NCI-H1105 (cell line): ENCODE data around the gene TBX21.

Experiments
- DNase-seq: peaks from one replicate; lab custom pipeline; 2025; lab: John Stamatoyannopoulos, UW

Gene TBX21

DNA sequence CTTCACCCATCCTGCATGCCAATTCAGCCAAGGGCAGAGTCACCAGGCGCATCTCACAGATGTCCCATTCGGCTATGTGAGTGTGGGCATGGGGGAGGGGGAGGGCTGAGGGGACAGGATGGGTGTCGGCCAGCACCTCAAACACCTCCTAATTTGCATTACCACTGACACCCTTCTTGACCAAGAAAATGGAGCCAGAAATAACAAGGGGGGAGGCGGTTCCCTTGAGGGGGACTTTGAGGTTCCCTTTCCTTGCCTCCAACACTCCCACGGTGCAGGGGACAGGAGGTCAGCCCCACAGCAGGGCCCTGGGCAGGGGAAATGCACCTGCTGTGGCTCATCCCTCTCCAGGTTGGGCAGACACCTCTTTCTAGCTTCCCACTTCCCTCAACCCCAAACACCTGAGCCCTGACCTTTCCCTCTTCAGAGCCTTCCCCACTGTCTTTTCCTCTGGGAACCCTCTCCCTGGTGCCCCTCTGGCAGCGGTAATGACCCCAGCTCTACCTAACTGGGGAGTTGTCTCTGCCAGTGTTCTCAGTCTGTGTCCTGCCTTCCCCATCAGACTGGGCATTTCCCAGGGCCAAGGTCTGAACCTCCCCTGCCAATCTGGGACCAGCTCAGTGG lies 18.2 kb upstream of the TBX21 start:
- DNase-seq, result no peak

GRCh38 chr17:47715669-47716325 lies 17.2 kb upstream of the TBX21 start:
- DNase-seq, result no peak

DNA sequence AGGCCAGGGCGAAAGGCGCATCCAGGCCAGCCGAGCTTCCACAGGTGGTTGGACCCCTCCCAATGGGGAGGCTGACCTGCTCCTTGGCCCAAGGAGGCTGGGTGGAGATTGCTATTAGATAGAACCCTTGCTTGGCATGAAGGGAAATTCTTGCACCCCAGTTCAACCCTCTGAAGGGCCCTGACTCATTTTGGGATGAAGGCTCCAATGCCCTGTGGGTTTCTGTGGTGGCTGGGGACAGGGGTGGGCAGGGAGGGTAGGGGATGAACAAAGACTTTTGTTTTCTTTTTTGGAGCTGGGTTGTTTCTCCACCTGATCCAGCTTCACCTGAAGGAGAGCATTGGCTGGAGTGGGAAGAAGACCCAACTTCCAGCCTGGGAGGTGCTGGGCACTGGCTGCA lies 16.7 kb upstream of the TBX21 start:
- DNase-seq, result no peak

GRCh38 chr17:47717261-47717697 lies 15.8 kb upstream of the TBX21 start:
- no peak for DNase-seq

GRCh38 chr17:47717979-47718621 lies 14.9 kb upstream of the TBX21 start:
- no peak for DNase-seq

- no peak for DNase-seq
Observed at GRCh38 chr17:47718634-47719405, 14.2 kb upstream of the TBX21 start.

- no peak for DNase-seq
Observed at GRCh38 chr17:47719411-47720152, 13.5 kb upstream of the TBX21 start.

GRCh38 chr17:47720196-47720595 lies 12.8 kb upstream of the TBX21 start:
- no peak for DNase-seq

DNA sequence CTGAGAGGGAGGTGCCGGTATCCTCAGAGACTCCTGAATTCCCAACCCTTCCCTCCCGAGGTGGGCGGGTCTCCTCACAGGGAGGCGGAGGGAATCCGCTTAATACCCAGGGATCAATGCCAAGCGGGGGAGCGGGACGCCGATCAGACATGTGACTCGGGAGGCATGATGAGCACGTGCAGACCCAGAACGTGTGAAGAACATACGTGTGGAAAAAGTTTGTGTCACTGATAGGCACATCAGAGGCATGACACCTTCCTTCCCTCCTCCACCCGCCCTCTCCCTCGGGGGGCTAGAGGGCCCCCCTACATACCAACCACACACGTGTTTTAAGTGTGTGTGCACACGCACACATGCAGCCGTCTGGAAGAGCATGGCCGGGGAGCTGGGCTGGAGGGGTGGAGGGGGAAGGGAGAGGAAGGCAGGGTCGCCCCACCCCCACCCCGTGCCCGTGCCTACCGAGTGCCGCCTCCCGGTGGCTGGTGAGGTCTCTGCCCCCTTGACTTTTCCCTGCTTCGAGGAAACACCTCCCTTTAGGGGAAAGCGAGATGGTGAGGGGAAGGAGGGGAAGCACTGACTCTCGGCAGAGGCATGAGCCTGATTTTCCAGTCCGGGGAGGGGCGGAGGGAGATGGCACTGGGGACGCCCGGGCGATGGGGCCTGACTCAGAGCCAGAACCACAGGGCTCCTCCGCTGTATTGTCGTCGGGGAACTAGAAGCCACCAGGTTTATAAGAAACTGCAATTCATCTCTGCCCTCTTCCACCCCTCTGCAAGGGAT lies 12.1 kb upstream of the TBX21 start:
- DNase-seq, result no peak

GRCh38 chr17:47721725-47722124 lies 11.3 kb upstream of the TBX21 start:
- no peak for DNase-seq

DNA sequence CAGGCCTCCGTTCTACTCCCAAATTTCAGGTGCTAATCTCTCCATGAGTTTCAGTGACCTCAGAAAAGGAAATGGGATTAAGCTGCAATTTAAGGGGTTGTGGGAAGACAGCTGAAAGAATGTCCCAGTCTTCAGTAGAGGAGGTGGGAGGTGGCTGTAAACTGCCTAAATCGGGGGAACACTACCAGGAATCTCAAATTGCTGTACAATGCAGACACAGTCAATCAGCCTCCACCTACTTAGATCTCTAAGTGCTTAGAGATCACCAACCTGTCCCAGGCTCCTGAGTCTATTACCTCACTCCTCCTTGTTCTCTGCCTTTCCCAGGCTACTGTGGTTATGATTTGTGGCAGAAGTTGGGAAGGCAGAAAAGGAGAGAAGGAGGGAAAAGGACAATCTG lies 8.3 kb upstream of the TBX21 start:
- DNase-seq, result no peak

DNA sequence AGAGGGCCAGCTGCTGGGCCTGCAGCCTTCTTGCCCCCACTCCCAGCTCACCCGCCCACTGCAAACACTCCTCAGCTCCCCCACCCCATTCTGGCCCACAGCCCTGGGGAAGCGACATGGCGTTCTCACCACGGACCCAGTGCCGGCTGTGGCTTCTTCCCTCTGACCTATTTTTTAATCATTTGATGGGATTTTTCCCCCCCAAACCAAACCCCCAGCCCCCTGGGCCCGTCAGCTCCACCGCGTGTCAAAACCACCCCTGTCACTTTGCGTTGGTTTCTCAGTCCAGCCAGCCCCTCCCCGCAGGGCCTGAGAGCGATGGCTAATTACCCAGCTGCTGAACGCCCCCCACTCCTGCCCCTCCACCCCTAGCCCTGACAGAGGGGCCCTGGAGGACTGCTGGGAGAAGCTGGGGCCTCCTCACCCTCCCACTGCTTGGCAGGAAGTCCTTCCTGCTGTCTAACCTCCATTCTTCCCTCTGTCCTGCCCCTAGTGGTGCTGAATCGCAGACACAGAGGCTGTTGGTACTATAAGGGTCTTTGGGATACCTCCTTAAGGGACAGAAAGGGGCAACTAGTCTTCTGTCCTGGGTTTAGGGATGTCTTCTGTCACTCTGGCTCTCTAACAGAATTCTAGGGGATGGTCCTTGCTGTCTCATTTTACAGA lies 7.5 kb upstream of the TBX21 start:
- DNase-seq, result no peak

- no peak for DNase-seq
Observed at GRCh38 chr17:47726796-47727703, 6.0 kb upstream of the TBX21 start.

GRCh38 chr17:47727704-47728036 lies 5.4 kb upstream of the TBX21 start:
- no peak for DNase-seq

DNA sequence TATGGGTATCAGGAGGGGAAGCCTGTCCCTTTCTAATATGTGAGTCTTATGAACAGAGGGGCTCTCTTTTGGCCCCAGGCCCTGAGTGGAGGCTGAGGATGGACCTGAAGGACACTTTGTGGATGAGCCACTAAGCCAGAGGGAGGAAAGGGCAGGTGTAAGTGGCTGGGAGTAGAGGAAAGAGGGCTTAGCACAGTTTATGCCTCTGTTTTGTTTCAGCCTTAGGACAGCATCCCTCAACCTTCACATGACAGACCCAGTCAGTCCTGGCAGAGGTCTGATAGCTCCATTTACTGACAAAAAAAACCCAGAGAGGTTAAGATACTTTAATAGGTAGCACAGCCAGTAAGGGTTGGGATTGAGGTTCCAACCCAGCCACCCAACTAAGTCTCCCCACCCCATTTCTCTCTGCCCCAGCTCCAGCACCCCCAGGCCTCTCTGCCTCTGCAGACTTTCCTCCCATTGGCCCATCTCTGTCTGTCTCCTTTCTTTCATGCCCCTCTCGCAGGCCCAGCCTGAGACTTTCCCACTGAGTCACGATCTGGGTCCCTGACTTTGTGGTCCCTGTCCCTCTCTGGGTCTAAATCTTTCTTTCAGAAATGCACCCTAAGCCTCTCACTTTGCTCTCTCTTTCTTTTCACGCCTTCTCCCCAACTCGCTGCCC lies 4.7 kb upstream of the TBX21 start:
- no peak for DNase-seq

DNA sequence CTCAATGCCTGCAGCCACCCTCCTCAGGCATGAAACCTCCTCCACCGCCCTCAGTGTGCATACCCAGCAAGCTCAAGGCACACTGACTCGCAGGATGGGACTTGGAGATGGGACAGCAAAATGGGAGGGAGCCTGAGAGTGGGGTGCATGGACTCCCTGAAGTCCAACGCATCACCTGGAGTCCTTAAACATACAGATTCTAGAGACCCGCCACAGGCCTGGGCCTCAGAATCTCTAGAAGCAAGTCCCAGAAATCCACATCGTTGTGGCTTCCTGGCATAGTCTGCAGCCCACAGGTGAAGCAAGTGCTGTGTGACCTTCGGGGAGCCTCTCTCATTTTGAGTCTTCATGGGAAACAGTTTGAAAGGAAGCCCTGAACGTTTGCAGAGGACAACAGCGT lies 3.6 kb upstream of the TBX21 start:
- no peak for DNase-seq

DNA sequence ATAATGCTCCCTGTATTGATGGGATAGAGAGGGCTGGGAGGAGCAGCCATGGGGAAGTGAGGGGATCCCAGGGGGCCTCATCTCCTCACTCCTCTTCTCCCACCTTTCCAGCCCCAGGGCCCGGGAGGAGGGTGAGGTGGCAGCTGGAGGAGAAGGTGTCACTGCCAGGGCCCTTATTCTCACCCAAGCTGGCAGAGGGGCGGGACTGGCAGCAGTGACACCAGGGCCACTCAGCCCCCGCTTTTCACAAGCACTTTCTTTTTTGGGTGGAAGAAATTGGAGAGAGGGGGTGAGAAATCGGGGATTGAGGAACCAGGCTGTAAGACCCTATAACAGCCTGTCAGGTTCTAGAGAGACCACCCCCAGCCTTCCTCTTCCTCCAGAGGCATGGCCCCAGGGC lies 2.4 kb upstream of the TBX21 start:
- DNase-seq, result no peak

- no peak for DNase-seq
Observed at GRCh38 chr17:47731396-47731795, 1.6 kb upstream of the TBX21 start.

DNA sequence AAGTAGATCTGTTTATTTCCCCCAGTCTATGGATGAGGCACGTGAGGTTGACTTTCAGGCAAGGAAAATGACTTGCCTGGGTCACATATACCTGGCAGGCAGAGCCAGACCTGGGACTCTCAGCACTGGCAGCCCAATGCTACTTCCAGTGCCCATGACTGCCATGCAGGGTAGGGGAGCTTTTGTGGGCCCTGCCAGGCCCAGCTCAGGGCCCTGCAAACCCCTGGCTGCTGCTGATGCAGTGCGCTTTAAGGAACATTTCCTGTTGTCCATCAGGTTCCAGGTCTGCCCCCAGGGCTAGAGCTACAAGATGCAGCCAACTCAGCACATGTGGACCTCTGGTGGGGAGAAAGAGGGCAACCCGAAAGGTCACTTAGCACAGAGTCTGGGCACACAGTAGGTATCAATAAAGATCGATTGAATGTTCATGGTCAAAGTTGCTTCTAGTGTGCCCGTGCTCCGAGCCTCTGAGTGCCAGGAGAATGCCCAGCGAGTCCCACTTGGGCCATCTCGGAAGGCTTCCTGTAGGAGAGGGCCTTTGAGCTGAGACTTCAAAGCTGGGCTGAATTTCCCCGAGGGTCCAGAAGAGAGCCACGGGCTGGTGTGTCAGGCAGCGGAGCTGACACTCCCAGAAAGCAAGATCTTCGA lies 513 bp upstream of the TBX21 start:
- DNase-seq, result no peak
